HCT116 (cell line): ENCODE data around the gene TCP10L. TPM values are rescaled to one million over a fixed set of nuclear protein-coding genes. Genes with fewer than 3 reads are reported as not detected.
"Not testable (repeated sequence)": the region's sequence is repeated elsewhere in the genome, so short reads cannot be mapped to it uniquely, and the experiment has no call there.

ENCODE experiments used
- ATAC-seq: fragments of 200-7000 bp; cut with Tn5 transposase; 2 replicates; pipeline ENCODE4 v1.9.1; 2020; ENCODE audit warnings: mild to moderate bottlenecking, moderate library complexity
- BruUV-seq: library from RNA; stranded (reverse); fragments of 400-500 nt; replicated peaks from 2 replicates; lab custom pipeline; 2021; lab: Mats Ljungman, UMichigan
- CTCF ChIA-PET: fragments of 300-600 bp; sonication (Branson Sonifier 250); formaldehyde crosslinking; loops from one replicate; lab custom pipeline; 2021; ENCODE audit warnings: antibody characterized with exemption; lab: Charles Lee
- POLR2A ChIA-PET: fragments of 300-600, 350-600 bp; sonication (Branson Sonifier 250); formaldehyde crosslinking; loops from one replicate; lab custom pipeline; 2021; ENCODE audit warnings: antibody characterized with exemption; lab: Charles Lee
- RAD21 ChIA-PET, 2 experiments: fragments of 300-600 bp; sonication (Branson Sonifier 250); formaldehyde crosslinking; loops; one replicate each; lab custom pipeline; 2023; ENCODE audit warnings: low total read pairs in 2 of 2; ENCODE audit not compliant: uncharacterized antibody in 2 of 2, unreplicated experiment in 2 of 2, low non-redundant PET in 1 of 2; lab: Charles Lee
- DNase-seq: peaks from one replicate; pipeline ENCODE4 v3.0.0-alpha.2; 2010; ENCODE audit warnings: low read depth, low spot score
- H2AFZ ChIP-seq: fragments of 200-600 bp; shearing (Covaris generic), sonication (generic); 2 replicates; pipeline ENCODE4 v1.6.1; 2017; ENCODE audit warnings: low read depth, mixed run types, mixed read lengths, antibody characterized with exemption, low read length; ENCODE audit not compliant: poor library complexity, severe bottlenecking
- H3K27ac ChIP-seq: 2 replicates; pipeline ENCODE4 v1.5.1; 2012; ENCODE audit warnings: low read depth, low read length
- H3K27me3 ChIP-seq: fragments of 200-600 bp; sonication (generic); 2 replicates; pipeline ENCODE4 v1.6.1; 2016; ENCODE audit warnings: mixed run types, low read length, mixed read lengths; ENCODE audit not compliant: insufficient read depth
- H3K36me3 ChIP-seq, 2 experiments: fragments of 200-500 bp in 1 of 2; fragments of 200-600 bp in 1 of 2; sonication (Bioruptor generic) in 1 of 2; sonication (generic) in 1 of 2; 2 replicates each; pipeline versions ENCODE4 v1.5.1 to v1.6.1; 2014 to 2016; ENCODE audit warnings: low read length in 2 of 2, inconsistent platforms in 1 of 2, mixed read lengths in 1 of 2, mixed run types in 1 of 2; ENCODE audit not compliant: insufficient read depth in 2 of 2, control insufficient read depth in 1 of 2
- H3K4me1 ChIP-seq, 2 experiments: fragments of 200-600 bp in 1 of 2; sonication (generic) in 1 of 2; 2 replicates each; pipeline versions ENCODE4 v1.5.1 to v1.6.1; 2012 to 2017; ENCODE audit warnings: low read length in 2 of 2, inconsistent platforms in 1 of 2, mild to moderate bottlenecking in 1 of 2, mixed read lengths in 1 of 2, mixed run types in 1 of 2, moderate library complexity in 1 of 2; ENCODE audit not compliant: insufficient read depth in 2 of 2, control insufficient read depth in 1 of 2
- H3K4me2 ChIP-seq: fragments of 200-600 bp; sonication (generic); 2 replicates; pipeline ENCODE4 v1.6.1; 2017; ENCODE audit warnings: mixed run types, low read length, mixed read lengths
- H3K4me3 ChIP-seq, 2 experiments: fragments of 200-600 bp in 1 of 2; sonication (generic) in 1 of 2; replicated peaks in 1 of 2; 2 replicates each; pipeline ENCODE4 v1.5.1; 2011 to 2016; ENCODE audit warnings: low read length in 2 of 2, control low read depth in 1 of 2, low read depth in 1 of 2, mild to moderate bottlenecking in 1 of 2, mixed read lengths in 1 of 2, mixed run types in 1 of 2
- H3K79me2 ChIP-seq: fragments of 200-600 bp; sonication (generic); 2 replicates; pipeline ENCODE4 v1.6.1; 2017; ENCODE audit warnings: mild to moderate bottlenecking, mixed run types, low read length, moderate library complexity, mixed read lengths; ENCODE audit not compliant: insufficient read depth
- H3K9ac ChIP-seq: fragments of 200-600 bp; sonication (generic); 2 replicates; pipeline ENCODE4 v1.6.1; 2016; ENCODE audit warnings: low read length, mixed read lengths
- H3K9me2 ChIP-seq: fragments of 200-600 bp; sonication (generic), shearing (Covaris generic); 2 replicates; pipeline ENCODE4 v1.6.1; 2017; ENCODE audit warnings: mixed run types, mild to moderate bottlenecking, moderate library complexity; ENCODE audit not compliant: insufficient read depth
- H3K9me3 ChIP-seq, 2 experiments: fragments of 200-500 bp in 1 of 2; fragments of 200-600 bp in 1 of 2; sonication (Bioruptor generic) in 1 of 2; sonication (generic) in 1 of 2; 2 replicates each; pipeline ENCODE4 v1.6.1; 2014 to 2017; ENCODE audit warnings: low read length in 2 of 2, mixed read lengths in 2 of 2, inconsistent platforms in 1 of 2, low read depth in 1 of 2, mild to moderate bottlenecking in 1 of 2, mixed run types in 1 of 2, moderate library complexity in 1 of 2; ENCODE audit not compliant: control insufficient read depth in 1 of 2, insufficient read depth in 1 of 2
- H4K20me1 ChIP-seq: fragments of 200-600 bp; sonication (generic), shearing (Covaris generic); 2 replicates; pipeline ENCODE4 v1.6.1; 2017; ENCODE audit warnings: mixed run types, mild to moderate bottlenecking, moderate library complexity; ENCODE audit not compliant: insufficient read depth
- CBX3 ChIP-seq: IDR thresholded peaks from 2 replicates; pipeline ENCODE4 v1.6.1; 2012; ENCODE audit warnings: low read depth
- EGR1 ChIP-seq: IDR thresholded peaks from 2 replicates; pipeline ENCODE4 v1.6.1; 2012; ENCODE audit warnings: low read depth
- ELF1 ChIP-seq: IDR thresholded peaks from 2 replicates; pipeline ENCODE4 v1.6.1; 2012; ENCODE audit warnings: low read depth, borderline replicate concordance
- EZH2 ChIP-seq: fragments of 200-600 bp; sonication (generic); IDR thresholded peaks from 2 replicates; pipeline ENCODE4 v1.6.1; 2017; ENCODE audit warnings: antibody characterized with exemption, mixed run types
- POLR2A ChIP-seq: IDR thresholded peaks from 2 replicates; pipeline ENCODE4 v1.7.0; 2011; ENCODE audit warnings: borderline replicate concordance; ENCODE audit not compliant: insufficient read depth, insufficient read length; ENCODE audit errors: extremely low read depth
- POLR2AphosphoS5 ChIP-seq: IDR thresholded peaks from 2 replicates; pipeline ENCODE4 v1.6.1; 2011; ENCODE audit warnings: mild to moderate bottlenecking, low read depth, low read length, moderate library complexity
- RAD21 ChIP-seq: IDR thresholded peaks from 2 replicates; pipeline ENCODE4 v1.6.1; 2012; ENCODE audit warnings: low read depth, mild to moderate bottlenecking
- REST ChIP-seq: IDR thresholded peaks from 2 replicates; pipeline ENCODE4 v1.6.1; 2012; ENCODE audit warnings: low read depth
- SIN3A ChIP-seq: IDR thresholded peaks from 2 replicates; pipeline ENCODE4 v1.6.1; 2012; ENCODE audit warnings: low read depth
- SRF ChIP-seq: IDR thresholded peaks from 2 replicates; pipeline ENCODE4 v1.6.1; 2012; ENCODE audit warnings: low read depth
- TCF7L2 ChIP-seq: IDR thresholded peaks from 2 replicates; pipeline ENCODE4 v1.7.0; 2011; ENCODE audit warnings: borderline replicate concordance, inconsistent platforms; ENCODE audit not compliant: insufficient read depth, insufficient read length; ENCODE audit errors: extremely low read depth
- YY1 ChIP-seq: IDR thresholded peaks from 2 replicates; pipeline ENCODE4 v1.6.1; 2011; ENCODE audit warnings: low read length, low read depth, moderate library complexity, mild to moderate bottlenecking; ENCODE audit not compliant: insufficient replicate concordance; ENCODE audit errors: extremely low read depth
- ZBTB33 ChIP-seq: IDR thresholded peaks from 2 replicates; pipeline ENCODE4 v1.6.1; 2011; ENCODE audit warnings: mild to moderate bottlenecking, low read length, moderate library complexity; ENCODE audit not compliant: insufficient replicate concordance; ENCODE audit errors: extremely low read depth
- ZFX ChIP-seq: fragments of 450-650 bp; IDR thresholded peaks from 2 replicates; pipeline ENCODE4 v1.6.1; 2017
- ZNF274 ChIP-seq: fragments of 200-500 bp; sonication (Bioruptor generic); IDR thresholded peaks from 2 replicates; pipeline ENCODE4 v1.6.1; 2014; ENCODE audit warnings: mild to moderate bottlenecking, low read depth, low read length, inconsistent platforms
- intact Hi-C: fragments of 100-400 bp; cut with micrococcal nuclease; formaldehyde crosslinking; loops from 2 replicates; pipeline ENCODE4 v1.10.0; 2022
- total RNA-seq: library from RNA; stranded (reverse); gene quantifications from one replicate; pipeline ENCODE4 v1.2.1, GENCODE V29; 2021; ENCODE audit not compliant: unreplicated experiment
- TF ChIP-seq, protein P1 (sequence below): IDR thresholded peaks from 2 replicates; pipeline ENCODE4 v1.6.1; 2012
- TF ChIP-seq, protein P2 (sequence below): IDR thresholded peaks from 2 replicates; pipeline ENCODE4 v1.6.1; 2012

TCP10L gene
- total RNA-seq, 1 experiment from 2014 or later: 0.07 TPM

- H4K20me1 ChIP-seq, H2AFZ ChIP-seq, H3K4me2 ChIP-seq, H3K9ac ChIP-seq, BruUV-seq, H3K27me3 ChIP-seq, H3K4me3 ChIP-seq, H3K36me3 ChIP-seq, DNase-seq, H3K4me1 ChIP-seq, RAD21 ChIA-PET, H3K27ac ChIP-seq, H3K9me3 ChIP-seq, intact Hi-C loops, H3K79me2 ChIP-seq, H3K9me2 ChIP-seq, CTCF ChIA-PET, ATAC-seq, POLR2A ChIA-PET: not testable (repeated sequence)
These were observed 54.5 kb downstream of the TCP10L start for GRCh38 chr21:32530809-32531208.

GRCh38 chr21:32529679-32530078, 55.6 kb downstream of the TCP10L start:
- Histone ChIP-seq H3K27ac (no peak overlapping the region), H3K4me1 (no peaks in the 10 kb centered on the region), H3K9me3 (no peaks in the 10 kb centered on the region), H3K4me3 (no peak overlapping the region), H2AFZ (no peak overlapping the region), H4K20me1 (no peaks in the 10 kb centered on the region), H3K9ac (no peak overlapping the region), H3K79me2 (no peaks in the 10 kb centered on the region), H3K9me2 (no peaks in the 10 kb centered on the region), H3K27me3 (no peaks in the 10 kb centered on the region), H3K36me3 (no peaks in the 10 kb centered on the region), H3K4me2 (no peak overlapping the region)
- ChIA-PET RAD21 (no interaction called here), POLR2A (no interaction called here), CTCF (no interaction called here)
- BruUV-seq: no TSS peak
- DNase-seq: no peak
- ATAC-seq: no peak
- intact Hi-C loops: no loop called here
- TF ChIP-seq YY1 (no peak), RAD21 (no peak), SIN3A (no peak), ZNF274 (no peak), CBX3 (no peak), REST (no peak), EZH2 (no peak), EGR1 (no peak), ZBTB33 (no peak), ELF1 (no peak), POLR2AphosphoS5 (no peak), SRF (no peak), ZFX (no peak), TCF7L2 (no peak), POLR2A (no peak)
- TF ChIP-seq, protein P1, sequence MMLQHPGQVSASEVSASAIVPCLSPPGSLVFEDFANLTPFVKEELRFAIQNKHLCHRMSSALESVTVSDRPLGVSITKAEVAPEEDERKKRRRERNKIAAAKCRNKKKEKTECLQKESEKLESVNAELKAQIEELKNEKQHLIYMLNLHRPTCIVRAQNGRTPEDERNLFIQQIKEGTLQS: no peak
- TF ChIP-seq, protein P2, sequence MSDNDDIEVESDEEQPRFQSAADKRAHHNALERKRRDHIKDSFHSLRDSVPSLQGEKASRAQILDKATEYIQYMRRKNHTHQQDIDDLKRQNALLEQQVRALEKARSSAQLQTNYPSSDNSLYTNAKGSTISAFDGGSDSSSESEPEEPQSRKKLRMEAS: no peak
